ENCODE data around the gene SLC6A9. TPM values are rescaled to one million over a fixed set of nuclear protein-coding genes. Genes with fewer than 3 reads are reported as not detected.
A peak's percentile ranks its signal among the peaks of the same experiment; 100 is the strongest.

SLC6A9 gene
- total and polyA plus RNA-seq, 2 experiments from 2014 or later, result 4.9 to 13.2 TPM

- DNase-seq (ENCODE audit: low read depth in 1 of 2, low spot score in 1 of 2), result no peak
- no peak for TF ChIP-seq CTCF (IDR thresholded peaks at IDR 0.05; ENCODE audit: low read depth, low read length)
- H3K9me3 ChIP-seq (ENCODE audit: low read depth), result no peaks in the 10 kb centered on the region
- H3K4me3 ChIP-seq, result no peak overlapping the region
- no peak overlapping the region for H3K27ac ChIP-seq
- H3K36me3 ChIP-seq, result no peaks in the 10 kb centered on the region
- H3K4me1 ChIP-seq (ENCODE audit: low read depth), result no peaks in the 10 kb centered on the region
- H3K27me3 ChIP-seq, result no peaks in the 10 kb centered on the region
Observed at GRCh38 chr1:43998000-43998378, 33.3 kb downstream of the SLC6A9 start.

- H3K27me3 ChIP-seq, result no peaks in the 10 kb centered on the region
- H3K9me3 ChIP-seq (ENCODE audit: low read depth), result no peaks in the 10 kb centered on the region
- DNase-seq (ENCODE audit: low read depth in 1 of 2, low spot score in 1 of 2), result no peak
- H3K4me3 ChIP-seq, result no peak overlapping the region
- H3K36me3 ChIP-seq, result no peaks in the 10 kb centered on the region
- TF ChIP-seq CTCF (IDR thresholded peaks at IDR 0.05; ENCODE audit: low read depth, low read length), result no peak
- no peak overlapping the region for H3K27ac ChIP-seq
- H3K4me1 ChIP-seq (ENCODE audit: low read depth), result no peaks in the 10 kb centered on the region
Observed at GRCh38 chr1:43997295-43997999, 33.8 kb downstream of the SLC6A9 start.

- TF ChIP-seq CTCF (IDR thresholded peaks at IDR 0.05; ENCODE audit: low read depth, low read length), result no peak
Observed at GRCh38 chr1:43996733-43997115, 34.5 kb downstream of the SLC6A9 start.

GRCh38 chr1:43995984-43996732 lies 35.1 kb downstream of the SLC6A9 start:
- Histone ChIP-seq H3K9me3 (ENCODE audit: low read depth) (no peaks in the 10 kb centered on the region), H3K27ac (peak overlapping the region; percentile 17), H3K4me3 (no peak overlapping the region), H3K4me1 (ENCODE audit: low read depth) (peaks cover 4% of the 10 kb centered on the region), H3K36me3 (no peaks in the 10 kb centered on the region), H3K27me3 (no peaks in the 10 kb centered on the region)
- TF ChIP-seq CTCF (IDR thresholded peaks at IDR 0.05; ENCODE audit: low read depth, low read length), result no peak
- no peak for DNase-seq (ENCODE audit: low read depth in 1 of 2, low spot score in 1 of 2)

More at GRCh38 chr1:43996733-43997115, 34.5 kb downstream of the SLC6A9 start:
- Histone ChIP-seq H3K27me3 (no peaks in the 10 kb centered on the region), H3K4me3 (no peak overlapping the region), H3K4me1 (ENCODE audit: low read depth) (peaks cover 4% of the 10 kb centered on the region), H3K27ac (no peak overlapping the region), H3K36me3 (no peaks in the 10 kb centered on the region), H3K9me3 (ENCODE audit: low read depth) (no peaks in the 10 kb centered on the region)
- no peak for DNase-seq (ENCODE audit: low read depth in 1 of 2, low spot score in 1 of 2)

GRCh38 chr1:43994794-43995790 lies 36.2 kb downstream of the SLC6A9 start:
- TF ChIP-seq CTCF (IDR thresholded peaks at IDR 0.05; ENCODE audit: low read depth, low read length), result peak; percentile 36
- peak; percentile 20 to 40 for DNase-seq (ENCODE audit: low read depth in 1 of 2, low spot score in 1 of 2)
- no peak overlapping the region for H3K4me3 ChIP-seq
- no peak overlapping the region for H3K27ac ChIP-seq
- H3K36me3 ChIP-seq, result no peaks in the 10 kb centered on the region
- H3K4me1 ChIP-seq (ENCODE audit: low read depth), result peaks cover 4% of the 10 kb centered on the region
- no peaks in the 10 kb centered on the region for H3K27me3 ChIP-seq
- no peaks in the 10 kb centered on the region for H3K9me3 ChIP-seq (ENCODE audit: low read depth)

Data from cardiac muscle cell (in vitro differentiated cells and primary cell).